HG02759 (cell line): ENCODE data around the gene KCNQ1OT1.

ENCODE experiments used
- ATAC-seq: cut with Tn5 transposase; IDR thresholded peaks from one replicate; pipeline ENCODE4 v1.9.1; 2021; ENCODE audit warnings: mild to moderate bottlenecking, moderate library complexity; ENCODE audit not compliant: unreplicated experiment

The KCNQ1OT1 gene

GRCh38 chr11:2688381-2689231 lies 11.2 kb downstream of the KCNQ1OT1 start:
- no peak for ATAC-seq

DNA sequence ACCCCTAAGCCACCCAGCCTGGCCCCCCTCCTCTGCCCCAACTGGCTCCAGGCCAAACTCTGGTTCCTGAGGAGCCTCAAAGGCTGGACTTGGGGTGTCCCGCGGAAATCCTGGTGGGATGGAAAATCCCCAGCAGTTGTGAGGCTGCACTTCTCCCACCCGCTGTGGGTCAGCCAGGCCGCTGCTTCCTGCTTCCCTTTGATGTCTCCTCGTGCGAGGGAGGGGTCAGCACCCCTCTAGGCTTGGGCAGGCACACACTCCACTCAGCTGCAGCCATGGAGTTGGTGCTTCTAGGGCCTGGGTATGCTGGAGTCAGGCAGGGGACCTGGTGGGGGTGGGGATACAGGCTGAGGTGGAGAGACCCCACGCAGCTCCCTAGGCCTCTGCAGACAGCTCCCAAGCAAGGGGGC lies 12.0 kb downstream of the KCNQ1OT1 start:
- no peak for ATAC-seq

- no peak for ATAC-seq
These were observed 12.6 kb downstream of the KCNQ1OT1 start for GRCh38 chr11:2687223-2687530.

DNA sequence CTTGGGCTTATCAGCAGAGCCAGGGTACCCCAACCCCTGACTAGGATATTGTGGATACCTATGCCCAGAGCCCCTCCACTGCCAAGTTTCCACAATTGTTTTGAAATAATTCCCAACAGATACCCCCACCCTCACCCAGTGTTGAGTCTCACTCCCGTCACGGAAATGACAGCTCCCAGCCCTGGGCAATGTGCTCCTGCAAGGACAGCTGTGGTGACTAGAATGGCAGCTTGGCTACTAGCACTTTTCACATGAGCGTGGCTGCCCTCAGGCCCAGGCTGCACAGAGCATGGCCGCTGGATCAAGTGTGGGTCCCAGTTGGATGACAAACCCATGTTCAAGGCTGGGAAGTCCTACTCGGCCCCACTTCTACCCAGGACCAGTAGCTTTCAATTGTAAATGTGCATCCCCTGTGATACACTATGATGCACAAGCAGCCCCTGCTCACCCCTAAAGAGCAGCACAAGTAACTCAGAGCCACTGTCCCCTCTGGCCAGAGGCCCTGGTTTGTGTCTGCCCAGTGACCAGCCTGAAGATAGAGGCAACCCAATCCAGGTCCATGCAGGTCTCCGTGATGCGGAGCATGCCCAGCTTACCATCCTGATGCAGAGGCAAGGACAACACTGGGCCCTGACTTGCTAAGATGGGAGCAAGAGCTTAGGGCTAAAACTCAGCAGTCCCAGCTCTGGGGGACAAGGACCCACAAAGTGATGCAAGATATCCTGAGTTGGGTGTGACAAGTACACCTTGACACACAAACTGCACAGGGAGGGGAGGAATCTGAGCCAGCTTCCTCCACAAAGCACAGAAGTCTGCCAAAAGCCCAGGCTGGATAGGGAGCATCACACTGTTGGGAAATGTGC lies 13.2 kb downstream of the KCNQ1OT1 start:
- ATAC-seq: no peak

- no peak for ATAC-seq
These were observed 14.0 kb downstream of the KCNQ1OT1 start for GRCh38 chr11:2685566-2686359.

DNA sequence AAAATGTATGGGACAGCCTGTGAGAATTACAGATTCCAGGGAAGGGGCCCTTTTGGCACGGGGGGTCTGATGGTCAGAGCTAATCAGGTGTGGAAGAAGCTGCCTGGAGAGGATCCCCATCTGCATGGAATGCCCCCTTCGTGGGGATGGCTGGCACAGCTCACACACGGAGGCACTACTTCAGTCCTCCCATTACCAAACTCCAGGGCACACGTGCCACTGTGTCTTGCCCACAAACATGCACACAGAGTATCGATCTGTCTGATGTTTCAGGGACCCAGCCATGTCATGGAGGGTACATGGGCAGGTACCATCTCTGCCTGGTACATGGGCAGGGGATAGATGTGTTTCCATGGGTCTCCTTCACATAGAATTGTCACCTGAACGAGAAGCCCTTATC lies 14.7 kb downstream of the KCNQ1OT1 start:
- no peak for ATAC-seq

DNA sequence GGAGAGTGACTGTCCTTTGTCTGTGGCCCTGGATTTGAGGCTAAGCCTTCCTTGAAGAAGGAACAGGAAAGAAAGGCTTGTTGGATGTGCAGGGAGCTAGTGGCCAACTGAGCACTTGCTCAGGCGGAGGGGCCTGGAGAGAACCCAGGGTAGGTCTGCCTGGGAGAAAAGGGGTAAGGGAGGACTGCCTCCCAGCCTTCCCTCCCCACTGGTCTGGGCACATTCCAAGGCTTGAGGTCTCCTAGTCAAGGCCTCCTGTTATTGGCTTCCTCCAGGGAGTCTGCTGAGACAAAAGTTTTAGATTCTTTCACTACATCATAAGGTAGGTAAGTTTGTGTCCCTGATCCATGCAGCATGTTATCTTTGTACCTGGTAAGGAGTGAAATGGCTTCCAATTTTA lies 15.2 kb downstream of the KCNQ1OT1 start:
- ATAC-seq: no peak

- ATAC-seq: no peak
These were observed 16.0 kb downstream of the KCNQ1OT1 start for GRCh38 chr11:2683806-2684205.

- ATAC-seq: no peak
These were observed 18.2 kb downstream of the KCNQ1OT1 start for GRCh38 chr11:2681408-2682145.

DNA sequence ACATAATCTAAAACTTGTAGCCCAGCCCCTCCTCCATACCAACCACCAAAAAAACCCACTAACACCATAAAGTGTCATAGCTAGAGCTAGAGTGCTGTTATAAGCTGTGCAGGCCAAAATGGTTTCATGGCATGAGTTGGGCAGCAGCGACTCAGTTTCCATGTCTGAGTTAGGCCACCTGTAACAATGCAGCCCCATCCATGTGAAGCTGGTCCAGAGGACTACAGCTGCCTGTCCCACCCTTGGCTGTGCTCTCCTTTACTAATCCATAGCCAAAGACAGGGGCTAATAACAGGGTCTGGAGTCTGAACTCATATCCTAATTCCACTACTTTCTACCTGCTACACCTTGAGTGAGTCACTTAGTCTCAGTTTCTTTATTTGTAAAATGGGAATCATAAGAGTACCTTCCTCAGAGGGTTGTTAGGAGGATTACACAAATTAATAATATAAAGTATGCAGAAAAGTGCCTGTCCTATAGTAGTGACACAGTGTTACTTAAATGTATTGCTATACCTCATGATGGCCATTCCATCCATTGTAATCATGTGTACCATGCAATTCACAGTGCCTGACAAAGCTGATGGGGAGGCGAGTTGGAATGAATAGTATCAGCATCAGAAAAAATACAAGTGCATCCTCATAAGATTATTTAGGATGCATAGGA lies 20.6 kb downstream of the KCNQ1OT1 start:
- ATAC-seq: no peak

DNA sequence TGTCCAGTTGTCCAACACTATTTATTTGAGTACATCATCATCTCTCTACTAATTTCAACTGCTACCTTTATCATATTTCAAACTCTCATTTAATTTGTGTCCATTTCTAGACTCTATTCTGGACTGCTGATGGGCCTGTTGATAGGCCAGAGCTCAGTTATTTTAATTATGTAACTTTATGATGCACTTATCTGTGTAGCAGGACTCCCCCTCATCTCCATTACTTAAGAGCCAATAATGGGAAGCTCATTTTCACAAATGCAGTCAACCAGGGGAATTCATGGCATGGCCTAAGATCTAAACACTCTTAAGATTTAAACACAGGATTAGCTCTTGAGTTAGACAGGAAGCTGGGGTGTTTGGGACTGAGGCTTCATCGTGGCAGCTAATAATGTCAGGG lies 21.4 kb downstream of the KCNQ1OT1 start:
- ATAC-seq: no peak

DNA sequence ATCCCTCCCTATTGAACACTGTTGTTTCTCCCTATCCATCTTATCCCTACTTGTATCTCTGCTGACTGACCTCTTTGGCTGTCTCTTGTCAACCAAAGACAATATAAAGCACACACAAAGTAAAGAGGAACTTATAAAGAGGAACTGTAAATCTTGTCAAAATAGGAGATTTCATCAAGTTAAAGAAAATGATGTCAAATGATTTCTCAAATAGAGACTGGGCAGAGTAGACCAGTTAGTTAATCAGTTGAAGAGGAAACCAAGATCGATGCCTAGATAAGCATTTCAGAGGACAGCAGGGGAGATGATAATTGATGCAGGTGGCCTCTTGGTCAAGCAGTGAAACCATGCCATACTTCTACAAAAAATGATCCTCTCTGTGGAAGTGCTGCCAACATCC lies 22.7 kb downstream of the KCNQ1OT1 start:
- no peak for ATAC-seq

DNA sequence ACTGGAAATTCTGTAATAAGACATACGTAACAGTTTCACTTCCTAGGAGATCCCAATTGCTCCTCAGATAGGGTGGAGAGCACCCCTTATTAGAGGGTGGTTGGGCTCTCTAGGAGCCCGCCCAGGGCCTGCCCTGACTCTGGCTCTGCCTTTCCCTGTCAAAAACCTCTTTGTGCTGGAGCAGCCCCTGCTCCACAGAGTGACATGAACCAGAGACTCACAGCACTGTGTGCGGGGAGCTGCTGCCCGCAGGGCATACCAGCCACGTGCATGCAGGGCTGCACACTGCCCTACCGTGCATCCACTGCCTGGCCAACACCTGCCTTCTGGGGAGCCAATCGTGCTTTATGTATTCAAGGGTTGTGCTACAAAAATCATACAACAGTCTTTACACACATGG lies 24.3 kb downstream of the KCNQ1OT1 start:
- no peak for ATAC-seq

DNA sequence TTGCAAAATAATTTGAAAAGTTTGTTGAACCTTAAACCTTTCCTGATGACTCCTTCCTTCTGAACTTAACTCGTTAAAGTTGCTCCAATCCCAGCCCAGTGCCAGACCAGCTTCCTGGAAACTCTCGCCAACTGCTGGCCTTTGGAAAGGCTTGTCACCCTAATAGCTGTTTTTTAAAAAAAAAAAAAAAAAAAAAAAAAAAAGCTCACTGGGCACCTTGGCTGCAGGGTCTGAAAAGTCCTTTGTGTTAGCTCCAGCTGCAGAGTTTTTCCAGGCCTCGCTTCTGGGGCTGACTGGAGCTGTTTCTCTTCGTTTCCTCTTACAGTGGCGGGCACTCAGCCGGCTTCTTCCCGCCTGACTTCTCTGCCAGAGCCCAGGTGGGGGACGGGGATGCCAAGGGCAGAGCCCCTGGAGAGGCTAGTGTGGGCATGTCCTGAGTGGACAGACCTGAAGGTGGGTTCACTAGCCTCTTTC lies 25.1 kb downstream of the KCNQ1OT1 start:
- ATAC-seq: no peak

DNA sequence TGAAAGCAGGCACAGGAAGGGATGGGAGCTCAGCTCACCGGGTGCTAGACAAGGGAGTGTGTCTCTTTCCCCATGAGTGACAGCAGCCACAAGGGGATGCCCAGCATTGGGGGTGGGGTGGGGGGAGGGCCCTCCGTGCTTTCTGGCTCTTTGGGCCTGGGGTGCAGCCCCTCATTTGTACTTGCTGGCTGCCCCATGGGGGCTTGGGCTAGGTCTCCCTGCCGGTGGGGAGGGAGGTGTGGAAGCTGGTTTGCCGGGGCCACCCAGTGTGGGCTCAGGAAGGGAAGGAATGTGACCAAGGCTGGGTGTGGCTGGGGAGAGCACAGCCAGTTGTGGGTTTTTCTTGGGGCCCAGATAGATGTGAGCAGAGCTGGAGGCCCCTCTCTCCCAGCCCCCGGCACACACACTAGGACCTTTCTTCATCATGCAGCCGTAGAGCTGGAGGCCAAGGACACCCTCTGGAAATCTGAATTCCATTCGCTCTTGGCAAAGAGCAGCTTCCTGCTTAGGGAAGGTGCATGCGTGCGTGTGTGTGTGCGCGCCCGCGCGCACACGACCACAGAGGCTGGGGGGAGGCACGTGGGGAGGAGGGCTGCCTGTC lies 25.8 kb downstream of the KCNQ1OT1 start:
- ATAC-seq: no peak

DNA sequence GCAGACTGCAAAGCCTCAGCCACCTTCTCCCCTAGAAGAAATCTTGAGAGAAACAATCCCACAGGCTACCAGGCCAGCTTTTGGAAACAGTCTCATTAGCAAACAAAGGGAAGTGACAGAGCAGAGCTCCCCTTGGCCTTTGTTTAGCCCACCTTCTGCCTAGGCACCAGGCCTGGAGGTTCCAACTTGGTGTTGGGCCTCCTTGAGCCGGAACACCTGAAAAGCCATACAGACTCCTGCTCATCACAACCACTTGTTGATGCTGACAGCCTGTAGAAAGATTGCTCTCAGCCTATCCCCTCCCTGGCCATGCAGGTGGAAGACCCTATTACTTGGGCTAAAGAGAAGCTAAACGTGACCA lies 26.6 kb downstream of the KCNQ1OT1 start:
- no peak for ATAC-seq

DNA sequence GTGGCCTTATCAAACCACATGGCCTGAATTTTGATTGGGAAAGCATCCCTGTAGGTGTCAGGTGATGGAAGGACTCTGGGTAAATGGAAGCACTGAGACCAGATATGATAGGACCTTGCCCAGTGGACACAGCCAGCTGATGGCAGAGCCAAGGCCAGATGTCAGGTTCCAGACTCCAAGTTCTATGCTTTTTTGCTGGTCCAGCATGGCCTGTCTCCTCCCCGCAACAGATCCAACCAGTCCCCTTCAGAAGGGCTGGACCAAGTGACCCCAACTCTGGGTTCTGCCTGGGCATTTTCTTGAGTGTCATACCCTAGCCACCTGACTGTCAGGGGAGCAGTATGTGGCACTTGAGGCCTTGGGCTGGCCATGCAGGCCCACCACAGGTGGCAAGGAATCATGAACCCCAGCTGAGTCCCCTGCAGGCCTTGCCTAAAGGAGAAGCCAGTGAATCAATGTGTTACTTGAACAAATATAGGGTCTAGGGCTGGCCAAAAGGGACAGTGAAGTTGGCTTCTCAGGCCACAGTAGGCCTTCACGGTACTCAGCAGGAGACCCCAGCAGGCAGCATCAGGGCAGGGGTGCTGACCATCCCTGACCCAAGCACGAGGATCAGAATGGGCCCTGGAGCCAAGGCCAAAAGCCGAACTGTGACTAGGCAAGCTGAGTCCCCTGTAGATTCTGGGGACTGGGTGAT lies 27.1 kb downstream of the KCNQ1OT1 start:
- ATAC-seq: no peak

DNA sequence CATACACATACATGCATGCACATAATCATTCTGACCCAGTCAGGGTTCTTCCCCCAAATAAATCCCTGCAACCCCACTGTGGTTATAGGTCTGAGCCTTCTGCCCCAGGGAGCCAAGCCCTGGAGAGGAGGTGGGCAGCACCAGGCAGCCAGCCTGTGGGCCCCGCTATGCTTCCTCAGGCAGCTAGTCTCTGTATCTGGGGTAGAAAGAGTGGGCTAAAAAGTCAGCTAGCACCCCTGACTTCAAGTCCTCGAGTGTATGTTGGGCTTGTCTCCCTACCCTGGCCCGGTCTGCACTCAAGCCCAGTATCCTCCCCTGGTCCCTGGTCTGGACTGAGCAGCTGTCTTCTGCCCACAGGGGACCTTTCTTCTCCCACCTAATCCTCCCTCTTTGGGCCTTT lies 28.0 kb downstream of the KCNQ1OT1 start:
- no peak for ATAC-seq

- ATAC-seq: no peak
These were observed 29.2 kb downstream of the KCNQ1OT1 start for GRCh38 chr11:2670541-2671100.
